ENCODE results near the gene F10. TPM values are rescaled to one million over a fixed set of nuclear protein-coding genes. Genes with fewer than 3 reads are reported as not detected.

Gene F10
- total and polyA plus RNA-seq, 2 experiments from 2014 or later: 0.76 to 1.6 TPM

DNA sequence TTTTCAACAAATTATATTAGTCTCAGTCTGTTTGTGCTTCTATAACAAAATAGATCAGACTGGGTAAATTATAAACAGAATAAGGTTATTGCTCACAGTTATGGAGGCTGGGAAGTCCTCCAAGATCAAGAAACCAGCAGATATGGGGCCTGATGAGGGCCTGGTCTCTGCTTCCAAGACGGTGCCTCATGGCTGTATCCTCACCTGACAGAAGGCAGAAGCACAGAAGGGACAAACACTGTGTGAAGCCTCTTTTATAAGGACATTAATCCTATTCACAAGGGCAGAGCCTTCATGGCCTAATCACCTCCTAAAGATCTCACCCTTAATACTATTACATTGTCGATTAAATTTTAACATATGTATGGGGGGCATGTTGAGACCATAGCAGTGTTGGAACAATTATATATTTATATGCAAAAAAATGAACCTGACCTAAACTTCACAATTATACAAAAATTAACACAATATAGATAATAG, 12.7 kb downstream of the F10 start:
- Mint-ChIP-seq H3K27ac (no peak overlapping the region), H3K4me1 (peaks cover 14% of the 10 kb centered on the region), H3K36me3 (ENCODE audit: low read depth) (no peaks in the 10 kb centered on the region), H3K4me3 (no peak overlapping the region), H3K27me3 (ENCODE audit: insufficient read depth, low read depth, poor library complexity) (no peaks in the 10 kb centered on the region), H3K9me3 (no peaks in the 10 kb centered on the region)
- Histone ChIP-seq H2AFZ (no peak overlapping the region), H3K79me2 (replicated peaks; ENCODE audit: insufficient read depth) (no peaks in the 10 kb centered on the region), H3K27ac (ENCODE audit: low read depth) (no peak overlapping the region), H3K4me1 (ENCODE audit: insufficient read depth) (peaks cover 9% of the 10 kb centered on the region), H3K4me3 (no peak overlapping the region), H4K20me1 (replicated peaks; ENCODE audit: insufficient read depth) (no peaks in the 10 kb centered on the region), H3K27me3 (ENCODE audit: insufficient read depth) (no peaks in the 10 kb centered on the region), H3K9me2 (ENCODE audit: insufficient read depth) (no peaks in the 10 kb centered on the region), H3K4me2 (no peak overlapping the region), H3K36me3 (ENCODE audit: insufficient read depth) (no peaks in the 10 kb centered on the region), H3F3A (replicated peaks; ENCODE audit: low read depth) (no peaks in the 10 kb centered on the region)
- no peak for DNase-seq (ENCODE audit: low spot score)
- TF ChIP-seq STAT1 (IDR thresholded peaks at IDR 0.05; ENCODE audit: unreplicated experiment): no peak
- TF ChIP-seq, protein P1, sequence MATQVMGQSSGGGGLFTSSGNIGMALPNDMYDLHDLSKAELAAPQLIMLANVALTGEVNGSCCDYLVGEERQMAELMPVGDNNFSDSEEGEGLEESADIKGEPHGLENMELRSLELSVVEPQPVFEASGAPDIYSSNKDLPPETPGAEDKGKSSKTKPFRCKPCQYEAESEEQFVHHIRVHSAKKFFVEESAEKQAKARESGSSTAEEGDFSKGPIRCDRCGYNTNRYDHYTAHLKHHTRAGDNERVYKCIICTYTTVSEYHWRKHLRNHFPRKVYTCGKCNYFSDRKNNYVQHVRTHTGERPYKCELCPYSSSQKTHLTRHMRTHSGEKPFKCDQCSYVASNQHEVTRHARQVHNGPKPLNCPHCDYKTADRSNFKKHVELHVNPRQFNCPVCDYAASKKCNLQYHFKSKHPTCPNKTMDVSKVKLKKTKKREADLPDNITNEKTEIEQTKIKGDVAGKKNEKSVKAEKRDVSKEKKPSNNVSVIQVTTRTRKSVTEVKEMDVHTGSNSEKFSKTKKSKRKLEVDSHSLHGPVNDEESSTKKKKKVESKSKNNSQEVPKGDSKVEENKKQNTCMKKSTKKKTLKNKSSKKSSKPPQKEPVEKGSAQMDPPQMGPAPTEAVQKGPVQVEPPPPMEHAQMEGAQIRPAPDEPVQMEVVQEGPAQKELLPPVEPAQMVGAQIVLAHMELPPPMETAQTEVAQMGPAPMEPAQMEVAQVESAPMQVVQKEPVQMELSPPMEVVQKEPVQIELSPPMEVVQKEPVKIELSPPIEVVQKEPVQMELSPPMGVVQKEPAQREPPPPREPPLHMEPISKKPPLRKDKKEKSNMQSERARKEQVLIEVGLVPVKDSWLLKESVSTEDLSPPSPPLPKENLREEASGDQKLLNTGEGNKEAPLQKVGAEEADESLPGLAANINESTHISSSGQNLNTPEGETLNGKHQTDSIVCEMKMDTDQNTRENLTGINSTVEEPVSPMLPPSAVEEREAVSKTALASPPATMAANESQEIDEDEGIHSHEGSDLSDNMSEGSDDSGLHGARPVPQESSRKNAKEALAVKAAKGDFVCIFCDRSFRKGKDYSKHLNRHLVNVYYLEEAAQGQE (IDR thresholded peaks at IDR 0.05; ENCODE audit: unreplicated experiment): no peak
- no peak for TF ChIP-seq CTCF (conservative IDR thresholded peaks at IDR 0.05; ENCODE audit: low read depth in 2 of 2)
- no peak for TF ChIP-seq NANOG (IDR thresholded peaks at IDR 0.05; ENCODE audit: borderline replicate concordance)
- no peak for TF ChIP-seq POLR2AphosphoS5 (IDR thresholded peaks at IDR 0.05; ENCODE audit: low read depth)
- no peak for TF ChIP-seq ETS1 (IDR thresholded peaks at IDR 0.05)
- no peak for TF ChIP-seq EZH2 (IDR thresholded peaks at IDR 0.05; ENCODE audit: low read depth, unreplicated experiment)
- TF ChIP-seq CREB1 (CRISPR knock-in tag; IDR thresholded peaks at IDR 0.05; ENCODE audit: low read depth): no peak
- no peak for TF ChIP-seq ZNF331 (CRISPR knock-in tag; IDR thresholded peaks at IDR 0.05; ENCODE audit: low read depth)
- no peak for TF ChIP-seq ZNF114 (CRISPR knock-in tag; IDR thresholded peaks at IDR 0.05)
- TF ChIP-seq, protein P2, sequence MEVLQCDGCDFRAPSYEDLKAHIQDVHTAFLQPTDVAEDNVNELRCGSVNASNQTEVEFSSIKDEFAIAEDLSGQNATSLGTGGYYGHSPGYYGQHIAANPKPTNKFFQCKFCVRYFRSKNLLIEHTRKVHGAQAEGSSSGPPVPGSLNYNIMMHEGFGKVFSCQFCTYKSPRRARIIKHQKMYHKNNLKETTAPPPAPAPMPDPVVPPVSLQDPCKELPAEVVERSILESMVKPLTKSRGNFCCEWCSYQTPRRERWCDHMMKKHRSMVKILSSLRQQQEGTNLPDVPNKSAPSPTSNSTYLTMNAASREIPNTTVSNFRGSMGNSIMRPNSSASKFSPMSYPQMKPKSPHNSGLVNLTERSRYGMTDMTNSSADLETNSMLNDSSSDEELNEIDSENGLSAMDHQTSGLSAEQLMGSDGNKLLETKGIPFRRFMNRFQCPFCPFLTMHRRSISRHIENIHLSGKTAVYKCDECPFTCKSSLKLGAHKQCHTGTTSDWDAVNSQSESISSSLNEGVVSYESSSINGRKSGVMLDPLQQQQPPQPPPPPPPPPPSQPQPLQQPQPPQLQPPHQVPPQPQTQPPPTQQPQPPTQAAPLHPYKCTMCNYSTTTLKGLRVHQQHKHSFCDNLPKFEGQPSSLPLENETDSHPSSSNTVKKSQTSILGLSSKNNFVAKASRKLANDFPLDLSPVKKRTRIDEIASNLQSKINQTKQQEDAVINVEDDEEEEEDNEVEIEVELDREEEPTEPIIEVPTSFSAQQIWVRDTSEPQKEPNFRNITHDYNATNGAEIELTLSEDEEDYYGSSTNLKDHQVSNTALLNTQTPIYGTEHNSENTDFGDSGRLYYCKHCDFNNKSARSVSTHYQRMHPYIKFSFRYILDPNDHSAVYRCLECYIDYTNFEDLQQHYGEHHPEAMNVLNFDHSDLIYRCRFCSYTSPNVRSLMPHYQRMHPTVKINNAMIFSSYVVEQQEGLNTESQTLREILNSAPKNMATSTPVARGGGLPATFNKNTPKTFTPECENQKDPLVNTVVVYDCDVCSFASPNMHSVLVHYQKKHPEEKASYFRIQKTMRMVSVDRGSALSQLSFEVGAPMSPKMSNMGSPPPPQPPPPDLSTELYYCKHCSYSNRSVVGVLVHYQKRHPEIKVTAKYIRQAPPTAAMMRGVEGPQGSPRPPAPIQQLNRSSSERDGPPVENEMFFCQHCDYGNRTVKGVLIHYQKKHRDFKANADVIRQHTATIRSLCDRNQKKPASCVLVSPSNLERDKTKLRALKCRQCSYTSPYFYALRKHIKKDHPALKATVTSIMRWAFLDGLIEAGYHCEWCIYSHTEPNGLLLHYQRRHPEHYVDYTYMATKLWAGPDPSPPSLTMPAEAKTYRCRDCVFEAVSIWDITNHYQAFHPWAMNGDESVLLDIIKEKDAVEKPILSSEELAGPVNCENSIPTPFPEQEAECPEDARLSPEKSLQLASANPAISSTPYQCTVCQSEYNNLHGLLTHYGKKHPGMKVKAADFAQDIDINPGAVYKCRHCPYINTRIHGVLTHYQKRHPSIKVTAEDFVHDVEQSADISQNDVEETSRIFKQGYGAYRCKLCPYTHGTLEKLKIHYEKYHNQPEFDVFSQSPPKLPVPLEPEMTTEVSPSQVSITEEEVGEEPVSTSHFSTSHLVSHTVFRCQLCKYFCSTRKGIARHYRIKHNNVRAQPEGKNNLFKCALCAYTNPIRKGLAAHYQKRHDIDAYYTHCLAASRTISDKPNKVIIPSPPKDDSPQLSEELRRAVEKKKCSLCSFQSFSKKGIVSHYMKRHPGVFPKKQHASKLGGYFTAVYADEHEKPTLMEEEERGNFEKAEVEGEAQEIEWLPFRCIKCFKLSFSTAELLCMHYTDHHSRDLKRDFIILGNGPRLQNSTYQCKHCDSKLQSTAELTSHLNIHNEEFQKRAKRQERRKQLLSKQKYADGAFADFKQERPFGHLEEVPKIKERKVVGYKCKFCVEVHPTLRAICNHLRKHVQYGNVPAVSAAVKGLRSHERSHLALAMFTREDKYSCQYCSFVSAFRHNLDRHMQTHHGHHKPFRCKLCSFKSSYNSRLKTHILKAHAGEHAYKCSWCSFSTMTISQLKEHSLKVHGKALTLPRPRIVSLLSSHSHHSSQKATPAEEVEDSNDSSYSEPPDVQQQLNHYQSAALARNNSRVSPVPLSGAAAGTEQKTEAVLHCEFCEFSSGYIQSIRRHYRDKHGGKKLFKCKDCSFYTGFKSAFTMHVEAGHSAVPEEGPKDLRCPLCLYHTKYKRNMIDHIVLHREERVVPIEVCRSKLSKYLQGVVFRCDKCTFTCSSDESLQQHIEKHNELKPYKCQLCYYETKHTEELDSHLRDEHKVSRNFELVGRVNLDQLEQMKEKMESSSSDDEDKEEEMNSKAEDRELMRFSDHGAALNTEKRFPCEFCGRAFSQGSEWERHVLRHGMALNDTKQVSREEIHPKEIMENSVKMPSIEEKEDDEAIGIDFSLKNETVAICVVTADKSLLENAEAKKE (CRISPR knock-in tag; IDR thresholded peaks at IDR 0.05): no peak
- no peak for TF ChIP-seq EZH2phosphoT487 (IDR thresholded peaks at IDR 0.05; ENCODE audit: unreplicated experiment)
- TF ChIP-seq JUNB (IDR thresholded peaks at IDR 0.05; ENCODE audit: unreplicated experiment): no peak
- no peak for ATAC-seq

Measured in GM23338 (cell line).